GM04504 (cell line): ENCODE data around the gene GREB1L.
"Not testable (repeated sequence)": the region's sequence is repeated elsewhere in the genome, so short reads cannot be mapped to it uniquely, and the experiment has no call there.

Source experiments
- DNase-seq: peaks from one replicate; pipeline ENCODE4 v3.0.0-alpha.2; 2012; ENCODE audit warnings: low read depth

Gene GREB1L

DNA sequence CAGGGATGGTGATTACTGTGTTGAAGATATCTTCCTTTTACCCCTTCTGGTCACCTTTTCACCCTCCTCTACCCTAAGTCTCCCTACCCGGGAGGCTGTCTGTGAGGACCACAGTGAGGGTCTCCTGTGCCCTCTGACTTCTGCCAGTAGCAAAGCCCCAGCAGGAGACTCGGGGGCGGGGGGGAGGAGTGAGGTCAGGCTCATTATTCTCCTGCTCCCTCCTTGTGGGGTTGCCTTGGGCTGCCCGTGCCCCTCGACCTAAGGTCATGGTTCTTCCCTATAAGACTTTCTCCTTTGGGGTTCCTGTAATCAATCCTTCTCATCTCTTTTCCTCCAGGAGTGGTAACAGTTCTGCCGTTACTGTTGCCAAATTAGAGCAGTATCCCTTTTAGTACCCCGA is 65.5 kb downstream of the GREB1L start:
- DNase-seq = no peak

- no peak for DNase-seq
Measured at GRCh38 chr18:21309248-21309647, 67.2 kb downstream of the GREB1L start.

DNA sequence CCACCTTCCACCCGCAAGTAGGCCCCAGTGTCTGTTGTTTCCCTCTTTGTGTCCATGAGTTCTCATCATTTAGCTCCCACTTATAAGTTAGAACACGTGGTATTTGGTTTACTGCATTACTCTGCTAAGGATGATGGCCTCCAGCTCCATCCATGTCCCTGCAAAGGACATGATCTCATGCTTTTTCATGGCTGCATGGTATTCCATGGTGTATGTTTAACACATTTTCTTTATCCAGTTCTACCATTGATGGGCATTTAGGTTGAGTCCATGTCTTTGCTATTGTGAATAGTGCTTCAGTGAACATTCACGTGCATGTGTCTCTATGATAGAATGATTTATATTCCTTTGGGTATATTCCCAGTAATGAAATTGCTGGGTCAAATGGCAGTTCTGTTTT is 69.9 kb downstream of the GREB1L start:
- not testable (repeated sequence) for DNase-seq

GRCh38 chr18:21313576-21313975 is 71.5 kb downstream of the GREB1L start:
- DNase-seq = peak; percentile 23

GRCh38 chr18:21314724-21315123 is 72.7 kb downstream of the GREB1L start:
- no peak for DNase-seq

- not testable (repeated sequence) for DNase-seq
Measured at GRCh38 chr18:21315126-21315525, 73.1 kb downstream of the GREB1L start.

DNA sequence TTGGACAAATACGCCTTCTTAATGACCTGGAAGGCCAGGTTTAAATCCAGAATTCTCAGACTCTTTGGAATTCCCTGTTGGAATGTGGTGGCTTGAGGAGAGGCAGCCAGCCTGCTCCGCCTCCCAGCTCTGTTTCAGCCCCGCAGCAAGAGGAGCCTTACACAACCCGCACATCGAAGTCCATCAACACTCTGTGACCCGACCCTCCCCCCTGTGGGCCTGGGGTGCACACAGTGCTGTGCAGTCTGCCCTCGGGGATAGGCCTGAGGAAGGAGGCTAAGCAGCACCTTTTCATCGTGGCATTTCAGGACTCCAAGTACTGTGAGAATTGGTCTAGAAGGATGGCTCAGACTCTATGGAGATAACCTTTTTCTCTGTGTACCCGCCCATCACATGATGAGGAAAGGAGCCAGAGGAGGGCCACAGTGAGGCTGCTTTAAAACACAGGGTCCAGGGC is 73.7 kb downstream of the GREB1L start:
- DNase-seq = no peak

DNA sequence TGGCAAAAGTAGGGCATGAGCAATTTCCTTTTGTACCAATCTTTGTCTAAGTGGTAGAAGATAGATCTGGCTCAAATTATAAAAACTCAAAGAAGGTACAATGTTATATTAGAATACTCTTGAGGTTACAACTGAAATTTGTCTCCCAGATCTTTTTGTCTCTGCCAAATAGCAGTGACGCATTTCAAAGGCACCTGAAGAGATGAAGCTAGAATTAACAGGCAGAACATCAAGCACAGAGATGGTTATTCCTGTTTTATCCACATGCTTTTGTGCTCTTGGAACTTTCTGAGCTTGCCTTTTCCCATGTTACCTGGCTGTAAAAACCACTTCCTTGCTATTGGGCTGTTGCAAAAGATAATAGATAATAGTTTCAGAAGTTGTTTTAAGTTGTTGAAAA is 74.3 kb downstream of the GREB1L start:
- DNase-seq = no peak

DNA sequence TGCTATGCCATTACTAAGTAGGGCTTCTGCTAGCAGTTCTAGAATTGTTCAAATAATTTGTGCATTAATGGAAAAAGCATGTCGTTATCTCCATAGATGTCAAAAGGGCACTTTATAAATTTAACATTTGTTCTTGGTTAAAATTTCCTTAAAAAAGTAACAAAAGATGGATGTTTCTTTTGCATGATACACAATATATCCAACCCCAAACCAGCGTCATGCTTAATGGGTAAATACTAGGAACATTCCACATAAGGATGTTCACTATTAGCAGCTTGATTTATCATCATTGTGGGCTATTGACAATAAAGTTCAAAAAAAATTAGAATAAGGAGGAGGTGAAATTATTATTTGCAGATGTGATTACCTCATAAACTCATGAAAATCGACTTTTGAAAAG is 79.7 kb downstream of the GREB1L start:
- no peak for DNase-seq

- no peak for DNase-seq
Measured at GRCh38 chr18:21327101-21327500, 85.1 kb downstream of the GREB1L start.

GRCh38 chr18:21330122-21330701 is 88.2 kb downstream of the GREB1L start:
- DNase-seq = peak; percentile 77

GRCh38 chr18:21331065-21331464 is 89.0 kb downstream of the GREB1L start:
- no peak for DNase-seq

GRCh38 chr18:21335927-21336488 is 94.0 kb downstream of the GREB1L start:
- DNase-seq = no peak

DNA sequence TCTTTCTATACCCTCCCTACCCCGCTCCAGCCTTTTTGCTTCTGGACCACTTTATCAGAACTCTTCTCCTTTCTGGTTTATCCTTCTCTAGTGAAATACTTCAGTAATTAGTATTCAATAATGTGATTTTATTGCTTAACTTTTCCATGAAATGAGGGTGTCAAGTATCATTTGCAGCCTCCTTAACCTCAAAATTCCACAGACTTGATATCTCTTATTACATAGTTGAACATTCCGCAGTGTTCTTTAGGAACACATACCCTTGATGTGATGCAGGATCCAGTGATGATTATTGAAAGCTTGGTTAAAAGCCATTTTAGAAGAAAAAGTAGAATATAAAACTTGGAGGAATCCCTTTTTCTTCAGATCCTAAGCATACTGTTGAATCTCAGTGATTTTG is 94.8 kb downstream of the GREB1L start:
- no peak for DNase-seq

- no peak for DNase-seq
Measured at GRCh38 chr18:21341141-21341540, 99.1 kb downstream of the GREB1L start.

DNA sequence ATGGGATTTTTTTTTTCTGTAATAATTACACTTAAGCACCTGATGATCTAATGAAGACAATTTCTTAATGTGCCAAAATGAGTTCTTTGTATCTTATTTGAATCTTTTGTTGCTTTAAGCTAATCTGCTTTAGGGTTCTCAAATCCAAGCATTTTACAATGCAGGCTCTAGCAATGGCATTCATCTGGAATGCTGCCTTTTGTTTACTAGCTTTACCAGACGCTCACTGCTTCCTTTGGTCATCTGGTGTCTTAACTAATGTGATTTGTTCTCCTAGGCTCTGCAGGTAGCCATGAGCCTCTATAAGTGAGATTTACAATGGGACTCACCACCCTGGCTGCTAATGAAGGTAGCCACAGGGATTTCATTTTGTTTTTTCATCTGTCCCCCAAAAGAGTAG is 100.3 kb downstream of the GREB1L start:
- no peak for DNase-seq

- DNase-seq = no peak
Measured at GRCh38 chr18:21344860-21345259, 102.8 kb downstream of the GREB1L start.

DNA sequence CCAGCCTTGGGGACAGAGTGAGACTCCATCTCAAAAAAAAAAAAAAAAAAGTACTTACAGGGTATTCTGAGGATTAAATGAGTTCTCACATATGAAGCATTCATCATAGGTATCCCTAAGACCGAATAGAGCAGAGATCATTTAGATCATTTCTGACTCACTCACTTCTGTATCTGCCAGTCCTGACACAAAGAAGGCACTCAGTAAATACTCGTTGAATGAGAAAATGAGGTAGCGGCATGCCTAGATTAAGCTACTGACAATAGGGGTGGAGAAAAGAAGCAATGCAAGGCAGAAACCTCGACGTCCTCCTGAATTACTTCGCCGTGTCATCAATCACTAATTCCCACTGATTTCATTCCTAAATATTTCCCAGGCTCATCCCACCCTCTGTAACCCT is 103.8 kb downstream of the GREB1L start:
- no peak for DNase-seq

DNA sequence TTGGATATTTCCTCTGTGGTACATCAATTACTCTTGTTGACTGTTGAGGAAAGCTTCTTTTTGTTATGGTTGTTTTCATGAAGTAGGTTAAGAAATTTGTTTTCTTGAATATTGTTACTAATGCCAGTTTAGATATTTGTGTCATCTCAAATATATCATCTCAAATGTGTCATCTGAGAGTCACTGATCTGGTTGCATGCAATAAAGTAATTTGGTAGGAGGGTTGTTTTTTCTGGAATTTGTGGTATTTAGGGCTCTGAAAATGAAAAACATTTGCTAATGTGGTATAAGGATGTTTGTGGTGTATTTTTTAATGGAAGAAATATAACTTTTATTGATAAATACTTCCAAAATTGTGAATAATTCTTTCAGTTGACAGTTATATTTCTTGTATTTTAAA is 117.7 kb downstream of the GREB1L start:
- DNase-seq = peak; percentile 48

DNA sequence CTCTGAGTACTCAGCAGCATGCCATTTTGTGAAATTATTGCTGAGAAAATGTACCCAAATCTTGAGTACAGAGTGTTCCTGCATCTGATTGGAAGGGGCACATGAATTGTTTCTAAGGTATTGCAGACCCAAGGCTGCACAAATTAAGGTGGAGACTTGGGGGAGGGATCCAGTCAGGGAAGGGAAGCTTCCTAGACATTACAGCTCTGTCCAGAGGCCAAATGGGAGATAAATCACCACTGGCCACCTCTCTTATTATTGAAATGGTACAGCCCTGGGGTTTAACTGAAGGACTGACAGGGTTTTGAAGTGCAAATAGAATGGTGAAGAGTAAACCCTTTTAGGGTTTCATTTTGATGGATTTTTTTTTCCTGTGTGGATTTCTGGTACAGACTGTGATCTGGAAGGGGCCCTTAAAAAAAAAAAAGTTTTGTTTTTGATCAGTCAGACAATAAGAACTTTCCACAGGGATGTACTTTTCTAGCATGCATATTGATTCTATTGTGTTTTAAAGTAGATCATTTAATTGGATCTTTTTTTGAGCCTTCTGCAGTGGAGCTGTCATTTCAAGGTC is 119.4 kb downstream of the GREB1L start:
- DNase-seq = no peak

DNA sequence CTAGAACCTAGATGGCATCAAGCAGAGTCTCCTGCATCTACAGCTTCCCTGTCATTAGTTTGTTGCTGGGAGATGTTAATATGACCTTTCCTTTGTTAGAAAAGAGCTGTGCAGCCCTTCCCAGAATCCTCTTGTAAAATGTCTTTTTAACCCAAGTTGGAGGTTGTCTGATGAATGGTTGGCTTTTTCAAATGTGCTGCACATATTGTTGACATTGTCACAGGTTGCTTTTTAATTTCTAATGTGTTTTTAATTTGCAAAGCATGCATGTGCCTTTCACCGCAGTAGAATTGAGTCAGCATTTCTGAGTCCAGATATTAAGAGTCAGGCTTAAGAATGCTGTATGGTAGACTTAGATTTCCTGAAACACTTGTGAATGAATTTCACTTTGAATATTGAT is 120.8 kb downstream of the GREB1L start:
- DNase-seq = peak; percentile 39

DNA sequence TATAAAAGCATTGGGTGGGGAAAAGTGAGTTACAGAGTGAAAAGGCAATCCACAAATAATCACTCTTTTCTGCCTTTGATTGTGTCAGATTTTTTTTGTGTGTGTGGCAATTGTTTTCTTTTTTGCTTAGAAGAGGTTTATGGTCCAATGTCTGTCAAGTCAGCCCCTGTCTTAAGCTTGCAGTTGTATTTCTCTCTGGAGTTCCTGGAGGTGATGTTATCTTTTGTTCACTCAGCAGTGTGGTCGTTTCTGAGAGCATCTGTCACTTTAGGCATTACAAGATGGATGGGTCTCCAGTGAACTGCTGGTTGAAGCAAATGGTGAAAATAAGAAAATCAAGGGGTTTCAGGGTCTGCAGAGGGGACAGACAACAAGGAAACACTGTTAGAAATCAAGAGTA is 121.3 kb downstream of the GREB1L start:
- no peak for DNase-seq

GRCh38 chr18:21364471-21364870 is 122.4 kb downstream of the GREB1L start:
- DNase-seq = no peak

DNA sequence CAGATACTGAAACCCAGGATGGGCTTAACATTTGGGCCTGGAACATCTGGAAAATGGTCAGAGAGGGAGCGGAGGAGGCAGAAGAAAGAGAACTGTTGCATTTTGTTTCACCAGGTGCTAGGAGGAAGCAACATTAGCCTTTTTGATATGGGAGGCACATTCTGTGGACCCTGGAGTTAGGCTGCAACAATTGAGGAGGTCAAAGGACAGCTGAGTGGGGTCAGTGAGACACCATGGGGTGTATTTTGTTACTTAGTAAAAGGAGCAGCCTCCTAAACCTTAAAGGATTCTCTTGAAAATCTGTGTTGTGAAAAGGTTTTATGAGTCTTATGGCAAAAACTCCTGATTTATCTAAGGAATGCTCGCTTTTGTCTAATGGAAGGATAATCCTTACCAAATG is 124.9 kb downstream of the GREB1L start:
- no peak for DNase-seq
